ENCODE results near the gene VSIG10L.

- TF ChIP-seq CTCF (IDR thresholded peaks at IDR 0.05) (no peak), POLR2A (IDR thresholded peaks at IDR 0.05) (no peak)
These were observed 9.5 kb upstream of the VSIG10L start for GRCh38 chr19:51351266-51351990.
